B cell (primary cell): Measurements from ENCODE around the gene CCDC186. TPM values are rescaled to one million over a fixed set of nuclear protein-coding genes. Genes with fewer than 3 reads are reported as not detected.
"Not testable (repeated sequence)": the region's sequence is repeated elsewhere in the genome, so short reads cannot be mapped to it uniquely, and the experiment has no call there.

Experiments
- ATAC-seq: fragments of 200-7000 bp; cut with Tn5 transposase; one replicate; pipeline ENCODE4 v1.10.0; 2021; ENCODE audit warnings: low read depth, mild to moderate bottlenecking, moderate number of reproducible peaks, moderate library complexity
- CTCF ChIA-PET: fragments of 350-600 bp; sonication (Branson Sonifier 250); formaldehyde crosslinking; loops from one replicate; lab custom pipeline; 2021; ENCODE audit warnings: antibody characterized with exemption, inconsistent platforms; lab: Charles Lee
- POLR2A ChIA-PET: fragments of 350-600 bp; sonication (Branson Sonifier 250); formaldehyde crosslinking; loops from one replicate; lab custom pipeline; 2021; ENCODE audit warnings: antibody characterized with exemption; lab: Charles Lee
- DNase-seq: peaks from one replicate; pipeline ENCODE4 v3.0.0; 2013
- H2AFZ ChIP-seq: 2 replicates; pipeline ENCODE4 v1.6.1; 2012; ENCODE audit warnings: mild to moderate bottlenecking, low read depth, low read length; ENCODE audit not compliant: insufficient read depth, poor library complexity, severe bottlenecking
- H3K27ac ChIP-seq, 2 donors: 1 replicate in 1 of 2; 2 replicates in 1 of 2; pipeline ENCODE4 v1.5.1; 2012 to 2013; ENCODE audit warnings: low read length in 2 of 2, mild to moderate bottlenecking in 2 of 2, moderate library complexity in 1 of 2
- H3K27me3 ChIP-seq, 4 experiments: fragments of 200-600 bp in 1 of 4; sonication (generic) in 1 of 4; replicated peaks in 1 of 4; 1 replicate in 2 of 4; 2 replicates in 2 of 4; pipeline versions ENCODE4 v1.6.1 to v1.7.0; 2013 to 2016; ENCODE audit warnings: low read length in 3 of 4, mild to moderate bottlenecking in 2 of 4, mixed read lengths in 1 of 4, moderate library complexity in 1 of 4; ENCODE audit not compliant: insufficient read depth in 4 of 4, control insufficient read depth in 3 of 4; ENCODE audit errors: control extremely low read depth in 1 of 4
- H3K36me3 ChIP-seq, 2 experiments: replicated peaks in 1 of 2; 1 replicate in 1 of 2; 2 replicates in 1 of 2; pipeline versions ENCODE4 v1.6.1 to v1.7.1; 2013; ENCODE audit warnings: low read length in 1 of 2; ENCODE audit not compliant: insufficient read depth in 2 of 2, control insufficient read depth in 1 of 2; ENCODE audit errors: control extremely low read depth in 1 of 2, extremely low read depth in 1 of 2
- H3K4me1 ChIP-seq, 2 donors: fragments of 200-600 bp in 1 of 2; sonication (generic) in 1 of 2; 1 replicate in 1 of 2; 2 replicates in 1 of 2; pipeline versions ENCODE4 v1.5.1 to v1.6.1; 2013 to 2017; ENCODE audit warnings: low read length in 2 of 2; ENCODE audit not compliant: control insufficient read depth in 2 of 2, insufficient read depth in 2 of 2
- H3K4me2 ChIP-seq: replicated peaks from 2 replicates; pipeline ENCODE3; 2012; ENCODE audit warnings: mild to moderate bottlenecking, low read depth, low read length; ENCODE audit not compliant: poor library complexity, severe bottlenecking
- H3K4me3 ChIP-seq, 5 experiments: fragments of 200-600 bp in 1 of 5; sonication (generic) in 1 of 5; 1 replicate in 3 of 5; 2 replicates in 2 of 5; pipeline versions ENCODE4 v1.5.1 to v1.7.0; 2011 to 2016; ENCODE audit warnings: low read length in 4 of 5, mild to moderate bottlenecking in 4 of 5, low read depth in 2 of 5, control low read depth in 1 of 5, moderate library complexity in 1 of 5; ENCODE audit not compliant: insufficient read depth in 1 of 5; ENCODE audit errors: control extremely low read depth in 1 of 5, extremely low read depth in 1 of 5
- H3K79me2 ChIP-seq: fragments of 200-600 bp; sonication (generic); one replicate; pipeline ENCODE4 v1.6.0; 2016; ENCODE audit warnings: low read length; ENCODE audit not compliant: control insufficient read depth, insufficient read depth
- H3K9ac ChIP-seq: fragments of 200-600 bp; sonication (generic); 2 replicates; pipeline ENCODE4 v1.6.1; 2017; ENCODE audit warnings: mild to moderate bottlenecking, low read length, moderate library complexity
- H3K9me3 ChIP-seq, 3 donors: one replicate each; pipeline versions ENCODE4 v1.6.1 to v1.7.1; 2013; ENCODE audit warnings: low read length in 2 of 3; ENCODE audit not compliant: control insufficient read depth in 2 of 3, insufficient read depth in 1 of 3; ENCODE audit errors: control extremely low read depth in 1 of 3
- H4K20me1 ChIP-seq: 2 replicates; pipeline ENCODE4 v1.6.0; 2012; ENCODE audit warnings: mild to moderate bottlenecking, low read length; ENCODE audit not compliant: insufficient read depth, control insufficient read depth, poor library complexity, severe bottlenecking
- H3K27ac Mint-ChIP-seq: one replicate; pipeline ENCODE4 v1.8.0; 2021; ENCODE audit warnings: mixed read lengths
- H3K27me3 Mint-ChIP-seq: one replicate; pipeline ENCODE4 v1.8.0; 2021; ENCODE audit warnings: mixed read lengths
- H3K4me1 Mint-ChIP-seq: one replicate; pipeline ENCODE4 v1.8.0; 2021; ENCODE audit warnings: mixed read lengths
- H3K4me3 Mint-ChIP-seq: one replicate; pipeline ENCODE4 v1.8.0; 2021; ENCODE audit warnings: mixed read lengths
- H3K9me3 Mint-ChIP-seq: one replicate; pipeline ENCODE4 v1.8.0; 2022; ENCODE audit warnings: mixed read lengths; ENCODE audit not compliant: insufficient read depth
- EZH2 ChIP-seq: IDR thresholded peaks from 2 replicates; pipeline ENCODE4 v1.6.1; 2012; ENCODE audit warnings: borderline replicate concordance, low read depth, mild to moderate bottlenecking, moderate library complexity, low read length; ENCODE audit not compliant: insufficient read depth, poor library complexity, severe bottlenecking
- WGBS: methylation state at CpG from one replicate; pipeline ENCODE4 v1.1.5; 2013; ENCODE audit warnings: missing lambda C conversion rate; ENCODE audit not compliant: insufficient coverage; 5-methylcytosine and 5-hydroxymethylcytosine counted together
- intact Hi-C: fragments of 100-400 bp; cut with micrococcal nuclease; formaldehyde crosslinking; loops from one replicate; pipeline ENCODE4 v1.10.0; 2022
- polyA plus RNA-seq: library from polyadenylated mRNA; depleted of rRNA; stranded (reverse); fragments of >200 nt; gene quantifications from 2 replicates; pipeline ENCODE4 v1.2.3, GENCODE V29; 2012
- total RNA-seq, 2 donors: library from RNA; stranded (reverse); fragments of 120-200 nt in 1 of 2; gene quantifications; 1 replicate in 1 of 2; 2 replicates in 1 of 2; pipeline versions ENCODE4 v1.2.3 to v1.2.4, GENCODE V29; 2013 to 2022
- TF ChIP-seq, protein P1 (sequence below): fragments of 200-600 bp; IDR thresholded peaks from one replicate; pipeline ENCODE4 v1.8.0; 2022; ENCODE audit warnings: antibody characterized with exemption, mild to moderate bottlenecking

CCDC186 gene
- total and polyA plus RNA-seq, 2 donors (not counting 1 experiment from before 2014, with no cell fraction given) = 8.0 to 33.8 TPM

- Histone ChIP-seq H3K36me3 (peaks cover 6 to 41% of the 10 kb centered on the region in 2 experiments), H3K4me3 (no peak overlapping the region), H4K20me1 (no peaks in the 10 kb centered on the region), H3K27me3 (no peaks in the 10 kb centered on the region), H3K79me2 (peaks cover 6% of the 10 kb centered on the region), H3K27ac (no peak overlapping the region), H3K4me1 (no peaks in the 10 kb centered on the region), H2AFZ (no peak overlapping the region), H3K9me3 (no peaks in the 10 kb centered on the region), H3K9ac (no peak overlapping the region), H3K4me2 (no peak overlapping the region)
- DNase-seq = no peak
- POLR2A ChIA-PET = no interaction called here
- intact Hi-C loops = no loop called here
- CTCF ChIA-PET = no interaction called here
- H3K27ac Mint-ChIP-seq = no peak overlapping the region
- no peaks in the 10 kb centered on the region for H3K4me1 Mint-ChIP-seq
- H3K27me3 Mint-ChIP-seq = no peaks in the 10 kb centered on the region
- TF ChIP-seq, protein P1, sequence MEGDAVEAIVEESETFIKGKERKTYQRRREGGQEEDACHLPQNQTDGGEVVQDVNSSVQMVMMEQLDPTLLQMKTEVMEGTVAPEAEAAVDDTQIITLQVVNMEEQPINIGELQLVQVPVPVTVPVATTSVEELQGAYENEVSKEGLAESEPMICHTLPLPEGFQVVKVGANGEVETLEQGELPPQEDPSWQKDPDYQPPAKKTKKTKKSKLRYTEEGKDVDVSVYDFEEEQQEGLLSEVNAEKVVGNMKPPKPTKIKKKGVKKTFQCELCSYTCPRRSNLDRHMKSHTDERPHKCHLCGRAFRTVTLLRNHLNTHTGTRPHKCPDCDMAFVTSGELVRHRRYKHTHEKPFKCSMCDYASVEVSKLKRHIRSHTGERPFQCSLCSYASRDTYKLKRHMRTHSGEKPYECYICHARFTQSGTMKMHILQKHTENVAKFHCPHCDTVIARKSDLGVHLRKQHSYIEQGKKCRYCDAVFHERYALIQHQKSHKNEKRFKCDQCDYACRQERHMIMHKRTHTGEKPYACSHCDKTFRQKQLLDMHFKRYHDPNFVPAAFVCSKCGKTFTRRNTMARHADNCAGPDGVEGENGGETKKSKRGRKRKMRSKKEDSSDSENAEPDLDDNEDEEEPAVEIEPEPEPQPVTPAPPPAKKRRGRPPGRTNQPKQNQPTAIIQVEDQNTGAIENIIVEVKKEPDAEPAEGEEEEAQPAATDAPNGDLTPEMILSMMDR = no peak
- no peak for TF ChIP-seq EZH2
- WGBS = no CpG with 5 or more reads among the region's 2 CpGs
- no peak overlapping the region for H3K4me3 Mint-ChIP-seq
- no peaks in the 10 kb centered on the region for H3K9me3 Mint-ChIP-seq
- no peak for ATAC-seq
Measured at GRCh38 chr10:114151486-114151885, 22.5 kb downstream of the CCDC186 start.

DNA sequence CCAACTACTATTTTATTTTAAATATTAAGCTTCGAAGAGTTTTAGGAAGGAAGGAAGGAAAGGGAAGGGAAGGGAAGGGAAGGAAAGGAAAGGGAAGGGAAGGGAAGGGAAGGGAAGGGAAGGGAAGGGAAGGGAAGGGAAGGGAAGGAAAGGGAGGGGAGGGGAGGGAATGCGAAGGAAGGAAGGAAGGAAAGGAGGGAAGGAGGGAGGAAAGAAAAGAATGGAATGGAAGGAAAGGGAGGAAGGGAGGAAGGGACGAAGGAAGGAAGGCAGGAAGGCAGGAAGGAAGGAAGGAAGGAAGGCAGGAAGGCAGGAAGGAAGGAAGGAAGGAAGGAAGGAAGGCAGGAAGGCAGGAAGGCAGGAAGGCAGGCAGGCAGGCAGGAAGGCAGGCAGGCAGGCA, 24.5 kb downstream of the CCDC186 start:
- 86% methylated on average over 3 of the region's 3 CpGs for WGBS
- H3K79me2 ChIP-seq, H3K4me3 Mint-ChIP-seq, ATAC-seq, intact Hi-C loops, H2AFZ ChIP-seq, H4K20me1 ChIP-seq, H3K27ac Mint-ChIP-seq, H3K4me1 ChIP-seq, H3K4me3 ChIP-seq, H3K4me1 Mint-ChIP-seq, H3K27me3 ChIP-seq, H3K27me3 Mint-ChIP-seq, H3K9me3 ChIP-seq, POLR2A ChIA-PET, H3K4me2 ChIP-seq, H3K27ac ChIP-seq, DNase-seq, H3K9me3 Mint-ChIP-seq, H3K9ac ChIP-seq, CTCF ChIA-PET: not testable (repeated sequence)
- peaks cover 6 to 42% of the 10 kb centered on the region in 2 experiments for H3K36me3 ChIP-seq
